Measurements from ENCODE around the gene PDZRN4. TPM values are rescaled to one million over a fixed set of nuclear protein-coding genes. Genes with fewer than 3 reads are reported as not detected.
"Not testable (repeated sequence)": the region's sequence is repeated elsewhere in the genome, so short reads cannot be mapped to it uniquely, and the experiment has no call there.

The PDZRN4 gene
- total RNA-seq, 2 experiments from 2014 or later = not detected

GRCh38 chr12:41573445-41573844, 385.3 kb downstream of the PDZRN4 start:
- H3K27ac Mint-ChIP-seq = no peak overlapping the region
- CTCF ChIA-PET = no interaction called here
- DNase-seq = no peak
- no peak overlapping the region for H3K4me3 Mint-ChIP-seq
- H3K27me3 Mint-ChIP-seq = no peaks in the 10 kb centered on the region
- POLR2A ChIA-PET = no interaction called here
- no peaks in the 10 kb centered on the region for H3K9me3 Mint-ChIP-seq
- H3K36me3 Mint-ChIP-seq (ENCODE audit: low read depth) = no peaks in the 10 kb centered on the region
- H3K4me1 Mint-ChIP-seq = no peaks in the 10 kb centered on the region

- CTCF ChIA-PET = no interaction called here
These were observed 388.8 kb downstream of the PDZRN4 start for GRCh38 chr12:41576925-41577324.

GRCh38 chr12:41577995-41578394, 389.9 kb downstream of the PDZRN4 start:
- H3K9me3 Mint-ChIP-seq = no peaks in the 10 kb centered on the region

More at GRCh38 chr12:41576925-41577324, 388.8 kb downstream of the PDZRN4 start:
- no peaks in the 10 kb centered on the region for H3K9me3 Mint-ChIP-seq
- no peaks in the 10 kb centered on the region for H3K4me1 Mint-ChIP-seq
- H3K4me3 Mint-ChIP-seq = no peak overlapping the region
- no peaks in the 10 kb centered on the region for H3K36me3 Mint-ChIP-seq (ENCODE audit: low read depth)
- H3K27ac Mint-ChIP-seq = no peak overlapping the region
- no peak for DNase-seq
- no peaks in the 10 kb centered on the region for H3K27me3 Mint-ChIP-seq
- POLR2A ChIA-PET = no interaction called here

GRCh38 chr12:41585784-41586183, 397.7 kb downstream of the PDZRN4 start:
- ChIA-PET CTCF (no interaction called here), POLR2A (no interaction called here)
- Mint-ChIP-seq H3K9me3 (no peaks in the 10 kb centered on the region), H3K36me3 (ENCODE audit: low read depth) (no peaks in the 10 kb centered on the region), H3K4me3 (no peak overlapping the region), H3K4me1 (no peaks in the 10 kb centered on the region), H3K27ac (no peak overlapping the region), H3K27me3 (no peaks in the 10 kb centered on the region)
- DNase-seq = no peak

More at GRCh38 chr12:41577995-41578394, 389.9 kb downstream of the PDZRN4 start:
- Mint-ChIP-seq H3K4me1 (no peaks in the 10 kb centered on the region), H3K4me3 (no peak overlapping the region), H3K27ac (no peak overlapping the region), H3K36me3 (ENCODE audit: low read depth) (no peaks in the 10 kb centered on the region), H3K27me3 (no peaks in the 10 kb centered on the region)
- no peak for DNase-seq
- ChIA-PET POLR2A (no interaction called here), CTCF (no interaction called here)

DNA sequence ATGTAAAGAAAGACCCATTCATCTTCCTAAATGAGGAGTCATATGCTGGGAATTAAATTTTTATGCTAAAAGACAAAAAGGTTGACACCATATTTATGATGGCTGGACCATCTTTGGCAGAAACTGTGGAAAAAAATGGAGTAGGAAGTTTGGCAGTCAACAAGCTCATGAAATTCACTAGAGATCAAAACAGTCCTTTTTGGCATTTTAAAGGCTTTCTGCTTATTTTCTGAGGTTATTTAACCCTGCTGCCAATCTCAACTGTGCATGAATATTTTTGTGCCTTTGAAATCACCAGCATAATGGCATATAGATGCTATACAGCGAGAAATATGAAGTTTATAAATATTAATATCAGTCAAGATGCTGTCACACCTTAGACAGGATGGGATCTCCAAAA, 399.5 kb downstream of the PDZRN4 start:
- ChIA-PET POLR2A (no interaction called here), CTCF (no interaction called here)
- Mint-ChIP-seq H3K27me3 (no peaks in the 10 kb centered on the region), H3K36me3 (ENCODE audit: low read depth) (no peaks in the 10 kb centered on the region), H3K9me3 (no peaks in the 10 kb centered on the region), H3K27ac (no peak overlapping the region), H3K4me3 (no peak overlapping the region), H3K4me1 (no peaks in the 10 kb centered on the region)
- DNase-seq = no peak

- Mint-ChIP-seq H3K36me3 (ENCODE audit: low read depth) (no peaks in the 10 kb centered on the region), H3K27ac (no peak overlapping the region), H3K9me3 (no peaks in the 10 kb centered on the region), H3K4me1 (no peaks in the 10 kb centered on the region), H3K27me3 (no peaks in the 10 kb centered on the region), H3K4me3 (no peak overlapping the region)
- DNase-seq = no peak
- ChIA-PET POLR2A (no interaction called here), CTCF (no interaction called here)
These were observed 401.8 kb downstream of the PDZRN4 start for GRCh38 chr12:41589878-41590277.

- H3K4me1 Mint-ChIP-seq = no peaks in the 10 kb centered on the region
- ChIA-PET POLR2A (no interaction called here), CTCF (interaction anchor here (1.0 kb wide), 1 partner anchor 21 kb away, joined by 3 read pairs; no protein-coding TSS in a partner anchor)
- no peak overlapping the region for H3K4me3 Mint-ChIP-seq
- no peaks in the 10 kb centered on the region for H3K27me3 Mint-ChIP-seq
- H3K9me3 Mint-ChIP-seq = no peaks in the 10 kb centered on the region
- DNase-seq = no peak
- H3K27ac Mint-ChIP-seq = no peak overlapping the region
- no peaks in the 10 kb centered on the region for H3K36me3 Mint-ChIP-seq (ENCODE audit: low read depth)
These were observed 408.1 kb downstream of the PDZRN4 start for GRCh38 chr12:41596190-41596589.

DNA sequence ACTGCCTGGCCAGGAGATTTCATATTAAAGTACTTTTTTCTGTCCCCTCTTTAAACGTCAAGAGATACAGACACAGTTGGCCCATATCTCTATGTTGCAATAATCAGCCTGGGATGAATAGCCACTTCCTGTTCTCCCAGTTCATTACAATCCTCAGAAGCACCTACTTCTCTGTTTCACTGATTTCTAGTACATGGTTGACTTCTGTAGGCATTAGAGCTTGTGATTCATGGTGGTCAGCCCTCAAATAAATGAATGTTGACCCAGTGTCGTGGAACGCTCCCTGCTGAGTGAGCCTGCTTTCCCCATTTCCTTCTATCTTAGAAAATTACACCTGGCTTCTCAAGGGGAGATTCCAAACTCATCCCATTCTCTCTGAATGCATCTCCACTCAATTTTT, 416.7 kb downstream of the PDZRN4 start:
- H3K9me3 Mint-ChIP-seq = no peaks in the 10 kb centered on the region
- ChIA-PET POLR2A (no interaction called here), CTCF (no interaction called here)
- no peaks in the 10 kb centered on the region for H3K4me1 Mint-ChIP-seq
- H3K27ac Mint-ChIP-seq = no peak overlapping the region
- H3K27me3 Mint-ChIP-seq = no peaks in the 10 kb centered on the region
- no peak for DNase-seq
- H3K36me3 Mint-ChIP-seq (ENCODE audit: low read depth) = no peaks in the 10 kb centered on the region
- no peak overlapping the region for H3K4me3 Mint-ChIP-seq

DNA sequence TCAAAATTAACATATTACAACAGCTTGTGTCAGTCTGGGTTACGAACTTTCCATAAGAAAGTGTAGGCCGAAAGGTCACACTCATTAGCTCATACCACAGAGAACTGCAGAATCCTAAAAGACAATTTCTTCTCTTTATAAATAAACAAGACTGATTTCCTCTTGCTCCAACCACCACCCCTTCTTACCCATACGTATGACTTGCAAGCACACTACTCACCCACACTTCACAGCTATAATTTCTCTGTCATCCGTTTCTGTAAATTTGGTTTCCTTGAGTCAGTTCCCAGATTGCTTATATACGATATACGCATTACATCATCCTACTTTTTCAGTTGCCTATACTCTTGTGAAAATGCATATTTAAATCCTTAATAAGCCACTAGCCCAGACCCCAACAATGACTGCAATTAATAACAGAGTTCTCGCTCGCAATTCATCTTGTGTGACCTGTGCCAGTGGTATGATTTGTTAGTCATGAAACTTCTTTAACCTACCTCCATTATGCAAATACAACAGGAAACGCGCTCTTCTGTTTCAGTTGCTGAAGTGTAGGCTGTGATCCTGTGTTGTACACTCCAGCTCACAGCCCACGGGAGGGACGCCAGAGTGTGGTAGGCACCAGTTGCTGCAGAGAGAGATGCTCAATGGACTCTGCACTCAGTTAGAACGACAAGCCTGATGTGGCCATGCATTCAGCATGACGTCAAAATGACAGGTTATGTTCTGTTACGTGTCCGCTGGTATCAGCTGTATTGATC, 417.6 kb downstream of the PDZRN4 start:
- H3K9me3 Mint-ChIP-seq = no peaks in the 10 kb centered on the region
- H3K27ac Mint-ChIP-seq = no peak overlapping the region
- H3K4me3 Mint-ChIP-seq = no peak overlapping the region
- ChIA-PET CTCF (no interaction called here), POLR2A (no interaction called here)
- H3K4me1 Mint-ChIP-seq = no peaks in the 10 kb centered on the region
- no peak for DNase-seq
- H3K36me3 Mint-ChIP-seq (ENCODE audit: low read depth) = no peaks in the 10 kb centered on the region
- H3K27me3 Mint-ChIP-seq = no peaks in the 10 kb centered on the region

DNA sequence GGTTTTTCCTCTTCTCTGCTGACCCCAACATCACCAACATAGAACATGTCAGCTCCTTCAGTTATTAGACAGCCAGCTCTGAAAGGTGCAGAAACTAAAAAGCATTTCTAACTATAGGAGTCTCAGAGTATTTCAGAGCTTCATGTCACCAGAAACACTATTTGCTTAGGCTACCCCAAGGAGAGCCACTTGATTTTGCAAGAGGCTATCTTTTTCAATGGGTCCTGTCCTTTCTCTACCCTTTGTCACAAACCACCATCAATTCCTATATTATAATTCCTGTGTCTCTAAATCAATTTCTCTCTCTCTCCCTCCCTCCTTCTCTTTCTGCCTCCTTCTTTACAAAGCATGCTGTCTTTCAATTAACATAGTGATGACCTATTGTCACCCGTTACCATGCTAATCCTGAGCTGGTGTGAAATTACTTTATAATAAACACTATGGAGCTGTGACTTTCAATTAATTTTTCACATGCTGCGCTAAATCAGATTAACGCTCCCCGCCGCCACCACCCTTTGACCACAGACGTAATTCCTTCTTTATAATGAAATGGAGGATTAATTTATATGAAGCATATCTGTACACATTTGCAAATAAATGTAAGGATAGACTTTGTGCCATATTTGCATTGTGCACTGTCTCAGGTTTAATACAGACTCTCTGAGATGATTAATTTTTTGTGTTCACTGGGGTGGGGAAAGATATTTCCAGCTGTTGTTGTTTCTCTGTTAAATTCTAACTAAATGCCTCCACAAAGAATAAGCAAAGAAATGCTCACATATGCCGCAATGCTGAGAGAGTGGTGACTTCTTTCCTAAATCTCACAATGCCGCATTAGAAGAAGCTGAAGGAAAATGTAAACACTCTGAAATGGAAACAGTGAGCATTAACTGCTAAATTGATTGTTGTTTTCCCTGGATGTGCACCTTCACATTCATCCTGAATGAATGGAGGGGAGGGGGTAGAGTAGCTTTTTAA, 418.6 kb downstream of the PDZRN4 start:
- no peak overlapping the region for H3K4me3 Mint-ChIP-seq
- no peaks in the 10 kb centered on the region for H3K27me3 Mint-ChIP-seq
- no peaks in the 10 kb centered on the region for H3K9me3 Mint-ChIP-seq
- POLR2A ChIA-PET = no interaction called here
- H3K36me3 Mint-ChIP-seq (ENCODE audit: low read depth) = no peaks in the 10 kb centered on the region
- no peak for DNase-seq
- CTCF ChIA-PET = no interaction called here
- H3K4me1 Mint-ChIP-seq = no peaks in the 10 kb centered on the region
- no peak overlapping the region for H3K27ac Mint-ChIP-seq

DNA sequence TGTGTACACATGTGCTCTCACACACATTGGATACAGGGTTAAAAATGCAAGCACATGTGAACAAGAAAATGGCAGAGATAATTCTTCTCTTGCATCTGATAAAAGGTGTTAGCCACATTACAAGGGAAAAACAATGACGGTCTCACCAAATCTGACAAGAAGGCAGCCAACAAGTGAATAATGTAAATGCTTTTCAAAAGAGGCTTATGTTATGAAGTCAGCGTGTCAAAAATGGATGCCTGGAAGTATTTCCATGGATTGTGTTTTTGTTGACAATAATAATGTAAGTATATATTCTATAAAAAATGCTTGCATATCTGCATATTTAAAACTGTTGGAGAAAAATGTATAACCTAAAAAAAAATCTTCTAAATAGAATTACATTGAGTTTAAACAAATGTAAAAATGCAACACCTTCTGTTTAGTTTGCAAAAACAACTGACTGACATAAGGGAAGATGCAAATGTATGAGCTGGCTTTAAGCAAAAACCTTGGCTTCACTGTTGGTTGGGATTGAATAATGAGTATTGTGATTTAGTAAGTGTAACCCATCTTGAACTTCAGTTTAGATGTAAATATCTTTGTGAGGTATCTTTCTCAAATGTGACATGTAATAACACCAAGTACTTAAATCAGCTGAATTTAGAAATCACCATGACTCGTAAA, 424.9 kb downstream of the PDZRN4 start:
- no peaks in the 10 kb centered on the region for H3K4me1 Mint-ChIP-seq
- H3K27me3 Mint-ChIP-seq = no peaks in the 10 kb centered on the region
- no peak overlapping the region for H3K27ac Mint-ChIP-seq
- POLR2A ChIA-PET = no interaction called here
- DNase-seq = no peak
- no peaks in the 10 kb centered on the region for H3K9me3 Mint-ChIP-seq
- CTCF ChIA-PET = no interaction called here
- no peaks in the 10 kb centered on the region for H3K36me3 Mint-ChIP-seq (ENCODE audit: low read depth)
- no peak overlapping the region for H3K4me3 Mint-ChIP-seq

DNA sequence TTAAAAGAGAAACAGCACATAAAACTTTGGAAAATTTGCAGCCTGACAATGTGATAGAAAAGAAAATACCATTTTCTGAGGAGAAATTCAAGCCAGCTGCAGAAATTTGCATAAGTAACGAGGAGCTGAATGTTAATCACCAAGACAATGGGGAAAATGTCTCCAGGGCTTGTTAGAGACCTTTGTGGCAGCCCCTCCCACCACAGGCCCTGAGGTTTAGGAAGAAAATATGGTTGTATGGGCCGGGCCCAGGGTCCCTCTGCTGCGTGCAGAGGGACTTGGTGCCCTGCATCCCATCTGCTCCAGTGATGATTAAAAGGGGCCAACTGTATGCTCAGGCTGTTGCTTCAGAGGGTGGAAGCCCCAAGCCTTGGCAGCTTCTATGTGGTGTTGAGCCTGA, 427.1 kb downstream of the PDZRN4 start:
- H3K9me3 Mint-ChIP-seq; H3K27ac Mint-ChIP-seq; CTCF ChIA-PET; POLR2A ChIA-PET; H3K27me3 Mint-ChIP-seq; H3K4me3 Mint-ChIP-seq; DNase-seq; H3K4me1 Mint-ChIP-seq; H3K36me3 Mint-ChIP-seq (ENCODE audit: low read depth): not testable (repeated sequence)

DNA sequence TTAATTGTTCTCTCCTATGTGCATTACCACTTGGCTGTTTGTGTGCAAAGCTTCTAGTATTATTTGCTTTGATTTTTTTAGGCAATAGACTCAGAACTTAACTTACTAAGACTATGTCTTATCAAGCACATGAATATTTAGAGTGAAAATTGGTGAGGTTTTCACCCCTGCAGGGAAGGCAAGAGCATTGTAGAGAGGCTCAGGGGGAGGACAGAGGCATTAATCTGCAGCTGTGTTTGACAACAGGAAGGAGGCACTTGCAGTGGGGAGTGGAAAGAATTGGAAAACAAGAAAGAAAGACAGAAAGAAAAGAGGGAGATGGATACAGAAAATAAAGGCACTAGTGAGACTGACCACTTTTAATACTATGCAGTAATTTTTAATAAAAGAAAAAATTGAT, 431.6 kb downstream of the PDZRN4 start:
- POLR2A ChIA-PET = no interaction called here
- H3K36me3 Mint-ChIP-seq (ENCODE audit: low read depth) = no peaks in the 10 kb centered on the region
- H3K9me3 Mint-ChIP-seq = no peaks in the 10 kb centered on the region
- no peak for DNase-seq
- H3K4me3 Mint-ChIP-seq = no peak overlapping the region
- no peaks in the 10 kb centered on the region for H3K27me3 Mint-ChIP-seq
- no peaks in the 10 kb centered on the region for H3K4me1 Mint-ChIP-seq
- CTCF ChIA-PET = no interaction called here
- H3K27ac Mint-ChIP-seq = no peak overlapping the region

Data from activated CD4-positive, alpha-beta T cell treated with anti-CD3 and anti-CD28 coated beads, Interleukin-2, amount 10 ng/mL, durations not matched to agents 7 days and 5 days (primary cell).